Retinal pigment epithelial cell (primary cell): ENCODE data around the gene CMBL.
"Not testable (repeated sequence)": the region's sequence is repeated elsewhere in the genome, so short reads cannot be mapped to it uniquely, and the experiment has no call there.

Experiments
- DNase-seq: peaks from one replicate; pipeline ENCODE4 v3.0.0-alpha.2; 2010; ENCODE audit warnings: low read depth
- H3K4me3 ChIP-seq: 2 replicates; pipeline ENCODE4 v1.5.1; 2011; ENCODE audit warnings: mild to moderate bottlenecking, low read length, control low read depth, moderate library complexity
- TF ChIP-seq, protein P1 (sequence below): conservative IDR thresholded peaks from 2 replicates; pipeline ENCODE4 v1.5.1; 2011; ENCODE audit warnings: low read depth, low read length, control low read depth, inconsistent platforms

Gene CMBL

DNA sequence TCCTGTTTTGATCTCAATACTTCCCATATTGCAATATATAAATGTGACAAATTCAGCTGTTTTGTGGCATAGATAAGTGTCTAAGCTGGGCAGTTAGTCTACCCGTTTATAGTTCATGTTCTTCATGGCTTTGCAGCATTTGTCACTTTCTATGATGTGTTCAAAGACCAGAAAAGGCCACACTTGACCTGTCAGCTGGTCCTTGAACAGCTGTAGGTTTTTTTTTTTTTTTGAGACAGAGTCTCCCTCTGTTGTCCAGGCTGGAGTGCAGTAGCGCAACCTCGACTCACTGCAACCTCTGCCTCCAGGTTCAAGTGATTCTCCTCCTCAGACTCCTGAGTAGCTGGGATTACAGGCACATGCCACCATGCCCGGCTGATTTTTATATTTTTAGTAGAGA lies 28.4 kb downstream of the CMBL start:
- H3K4me3 ChIP-seq, result no peak overlapping the region
- DNase-seq, result no peak
- TF ChIP-seq, protein P1, sequence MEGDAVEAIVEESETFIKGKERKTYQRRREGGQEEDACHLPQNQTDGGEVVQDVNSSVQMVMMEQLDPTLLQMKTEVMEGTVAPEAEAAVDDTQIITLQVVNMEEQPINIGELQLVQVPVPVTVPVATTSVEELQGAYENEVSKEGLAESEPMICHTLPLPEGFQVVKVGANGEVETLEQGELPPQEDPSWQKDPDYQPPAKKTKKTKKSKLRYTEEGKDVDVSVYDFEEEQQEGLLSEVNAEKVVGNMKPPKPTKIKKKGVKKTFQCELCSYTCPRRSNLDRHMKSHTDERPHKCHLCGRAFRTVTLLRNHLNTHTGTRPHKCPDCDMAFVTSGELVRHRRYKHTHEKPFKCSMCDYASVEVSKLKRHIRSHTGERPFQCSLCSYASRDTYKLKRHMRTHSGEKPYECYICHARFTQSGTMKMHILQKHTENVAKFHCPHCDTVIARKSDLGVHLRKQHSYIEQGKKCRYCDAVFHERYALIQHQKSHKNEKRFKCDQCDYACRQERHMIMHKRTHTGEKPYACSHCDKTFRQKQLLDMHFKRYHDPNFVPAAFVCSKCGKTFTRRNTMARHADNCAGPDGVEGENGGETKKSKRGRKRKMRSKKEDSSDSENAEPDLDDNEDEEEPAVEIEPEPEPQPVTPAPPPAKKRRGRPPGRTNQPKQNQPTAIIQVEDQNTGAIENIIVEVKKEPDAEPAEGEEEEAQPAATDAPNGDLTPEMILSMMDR, result no peak

DNA sequence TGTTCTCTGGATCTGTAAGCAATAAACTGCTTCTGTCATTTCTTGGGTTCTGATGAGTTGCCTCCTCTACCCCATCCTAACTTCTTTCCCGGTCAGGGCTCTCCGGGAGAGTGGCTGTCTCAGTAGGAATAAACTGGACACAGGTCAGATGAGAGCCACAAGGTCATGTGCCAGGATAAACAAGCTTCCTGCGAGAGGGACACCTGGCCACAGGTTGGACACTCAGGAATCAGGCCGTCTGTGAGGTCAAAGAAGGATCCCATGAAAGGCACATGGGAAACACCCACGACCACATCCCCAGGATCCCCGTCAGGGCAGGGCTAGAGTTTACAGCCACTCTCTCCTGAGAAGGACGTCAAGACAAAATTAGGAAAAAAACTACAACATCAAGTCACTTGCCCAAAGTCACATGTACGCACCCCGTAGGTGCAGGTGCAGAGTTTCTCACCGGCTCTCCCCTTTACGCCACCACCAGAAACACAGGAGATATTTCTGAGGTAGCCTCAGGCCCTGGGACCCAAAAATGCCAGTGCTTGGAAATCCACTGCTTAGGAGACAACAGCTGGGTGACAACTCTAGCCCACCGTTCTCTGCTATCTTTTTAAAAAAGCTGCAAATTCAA lies 28.9 kb downstream of the CMBL start:
- TF ChIP-seq, protein P1, result no peak
- DNase-seq, result no peak
- H3K4me3 ChIP-seq, result no peak overlapping the region

DNA sequence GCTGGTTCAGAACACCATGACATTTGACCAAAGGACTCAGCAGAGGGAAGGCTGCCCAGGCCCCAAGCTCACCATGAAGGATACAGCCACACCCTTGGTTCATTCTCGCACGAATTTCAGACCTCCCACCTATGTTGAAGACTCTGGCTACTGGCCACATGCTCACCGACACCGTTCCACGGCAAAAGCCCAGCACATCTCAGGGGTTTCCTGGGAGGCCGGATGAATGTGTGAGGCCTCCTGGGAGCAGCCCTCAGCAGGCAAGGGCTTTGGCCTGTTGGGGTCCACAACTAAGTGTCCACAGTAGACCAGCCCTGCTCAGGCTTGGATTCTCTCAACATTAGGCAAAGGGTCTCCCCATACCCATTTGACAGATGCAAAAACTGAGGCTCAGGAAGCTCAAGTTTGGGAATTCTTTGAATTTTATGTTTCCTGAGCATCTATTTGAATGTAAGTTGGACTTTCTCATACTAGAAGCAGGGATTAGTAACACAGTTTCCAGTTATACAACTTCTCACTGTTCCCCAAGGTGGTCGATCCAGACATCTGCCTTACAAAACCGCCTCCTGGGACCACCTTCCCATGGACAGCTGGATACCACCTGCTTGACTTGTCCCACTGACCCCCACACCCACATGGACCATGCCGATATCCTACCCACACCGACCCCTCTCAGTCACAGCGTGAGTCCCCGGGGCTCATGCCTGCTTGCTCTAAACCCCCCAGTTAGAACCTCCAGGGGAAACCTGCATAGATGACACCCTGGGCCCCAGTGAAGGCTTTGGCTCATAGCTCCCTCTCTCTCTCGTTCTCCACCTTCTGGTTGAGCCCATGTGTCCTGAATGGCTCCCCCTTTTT lies 29.7 kb downstream of the CMBL start:
- H3K4me3 ChIP-seq, result no peak overlapping the region
- TF ChIP-seq, protein P1, result no peak
- DNase-seq, result no peak

DNA sequence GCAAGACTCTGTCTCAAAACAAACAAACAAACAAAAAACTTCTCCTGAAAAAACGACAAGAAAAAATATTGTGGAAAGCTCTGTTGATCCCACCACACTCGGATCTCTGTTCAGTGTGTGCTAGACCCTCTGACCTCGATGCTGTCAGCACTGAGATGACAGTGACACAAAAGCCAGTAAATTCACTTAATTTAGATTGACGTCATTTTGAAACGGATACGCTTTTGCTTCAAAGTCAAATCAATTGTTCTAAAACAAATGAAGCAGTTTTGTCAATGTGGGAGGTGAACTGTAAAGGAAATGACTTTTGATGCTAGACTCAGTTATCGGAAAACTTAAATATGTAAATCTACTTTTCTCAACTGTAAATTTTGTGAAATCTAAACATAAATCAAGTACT lies 31.0 kb downstream of the CMBL start:
- H3K4me3 ChIP-seq, result no peak overlapping the region
- TF ChIP-seq, protein P1, result no peak
- DNase-seq, result no peak

DNA sequence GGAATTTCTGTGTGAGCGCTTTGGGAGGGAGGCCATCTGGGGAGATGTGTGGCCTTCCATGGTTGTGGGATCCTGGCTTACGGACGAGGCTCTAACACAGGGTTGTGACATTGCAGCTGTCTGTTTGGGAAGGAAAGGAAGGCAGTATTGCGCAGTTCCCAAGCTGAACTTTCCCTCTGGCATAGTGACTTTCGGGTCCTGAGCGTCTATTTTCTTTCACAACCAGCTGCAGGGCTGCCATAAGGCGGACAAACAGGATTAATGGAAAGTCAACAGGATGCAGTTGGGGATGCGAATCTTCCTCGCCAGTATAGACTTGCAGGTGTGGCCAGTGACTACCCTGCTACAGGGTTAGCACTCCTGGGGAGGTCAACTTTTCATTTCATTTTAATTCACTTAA lies 31.7 kb downstream of the CMBL start:
- no peak overlapping the region for H3K4me3 ChIP-seq
- TF ChIP-seq, protein P1, result no peak
- DNase-seq, result no peak

DNA sequence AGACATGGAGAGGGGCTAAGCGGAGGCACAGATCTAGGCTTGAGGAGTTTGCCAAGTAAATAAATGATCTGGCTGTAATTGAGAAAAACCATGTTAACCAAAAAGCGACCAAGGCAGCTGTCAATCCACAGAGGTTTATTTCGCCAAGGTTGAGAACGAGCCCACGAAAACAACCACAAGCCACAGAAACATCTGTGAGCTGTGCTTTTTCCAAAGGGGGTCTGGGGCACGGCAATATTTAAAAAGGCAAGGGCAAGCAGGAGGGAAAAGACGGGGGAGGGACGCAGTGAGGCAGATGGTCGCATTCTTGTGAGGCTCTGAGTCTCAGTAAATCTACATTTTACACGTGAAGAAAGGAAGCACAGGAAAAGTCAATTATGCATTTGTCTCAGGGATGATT lies 32.2 kb downstream of the CMBL start:
- H3K4me3 ChIP-seq, result no peak overlapping the region
- DNase-seq, result no peak
- TF ChIP-seq, protein P1, result no peak

DNA sequence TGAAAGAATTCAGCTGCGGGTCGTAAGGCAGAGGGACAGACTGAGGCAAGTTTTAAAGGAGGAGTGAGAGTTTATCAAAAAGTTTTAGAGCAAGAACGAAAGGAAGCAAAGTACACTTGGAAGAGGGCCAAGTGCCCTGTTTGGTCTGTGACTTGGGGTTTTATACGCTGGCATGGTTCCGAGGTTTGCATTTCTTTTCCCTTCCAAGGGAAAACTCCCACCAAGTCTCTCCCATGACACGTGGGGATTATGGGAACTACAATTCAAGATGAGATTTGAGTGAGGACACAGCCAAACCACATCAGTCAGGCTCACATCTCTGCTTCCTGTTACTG lies 34.9 kb downstream of the CMBL start:
- not testable (repeated sequence) for DNase-seq, H3K4me3 ChIP-seq
